Liver (tissue), 3 donors: ENCODE results near the gene MS4A8.

ENCODE experiments used
- EGR1 ChIP-seq, 2 donors: IDR thresholded peaks; 2 replicates each; pipeline ENCODE4 v1.6.1; 2016 to 2018; ENCODE audit warnings: antibody characterized with exemption in 2 of 2, low read depth in 2 of 2
- GABPA ChIP-seq, 2 donors: IDR thresholded peaks in 1 of 2; conservative IDR thresholded peaks in 1 of 2; 2 replicates each; pipeline ENCODE4 v1.6.1; 2016; ENCODE audit warnings: antibody characterized with exemption in 2 of 2, mild to moderate bottlenecking in 1 of 2, moderate library complexity in 1 of 2
- JUND ChIP-seq, 2 donors: IDR thresholded peaks; 2 replicates each; pipeline ENCODE4 v1.6.1; 2016; ENCODE audit warnings: antibody characterized with exemption in 2 of 2
- RAD21 ChIP-seq, 2 donors: IDR thresholded peaks; 2 replicates each; pipeline ENCODE4 v1.6.1; 2016; ENCODE audit warnings: antibody characterized with exemption in 2 of 2, mild to moderate bottlenecking in 2 of 2
- SP1 ChIP-seq: IDR thresholded peaks from 2 replicates; pipeline ENCODE4 v1.6.1; 2018; ENCODE audit warnings: antibody characterized with exemption, mild to moderate bottlenecking
- TAF1 ChIP-seq: conservative IDR thresholded peaks from 2 replicates; pipeline ENCODE4 v1.6.1; 2016; ENCODE audit warnings: antibody characterized with exemption, mild to moderate bottlenecking
- YY1 ChIP-seq: IDR thresholded peaks from 2 replicates; pipeline ENCODE4 v1.6.1; 2016; ENCODE audit warnings: antibody characterized with exemption, mild to moderate bottlenecking
- TF ChIP-seq, protein P1 (sequence below): fragments of 150-350 bp; IDR thresholded peaks from 2 replicates; pipeline ENCODE4 v1.5.1; 2017; ENCODE audit warnings: improper control_type of control experiment, low read depth, low read length; ENCODE audit not compliant: missing input control
- TF ChIP-seq, protein P2 (sequence below): IDR thresholded peaks from 2 replicates; pipeline ENCODE4 v1.6.1; 2016; ENCODE audit warnings: antibody characterized with exemption
- donor health status: healthy.
- donor health status: healthy.

DNA sequence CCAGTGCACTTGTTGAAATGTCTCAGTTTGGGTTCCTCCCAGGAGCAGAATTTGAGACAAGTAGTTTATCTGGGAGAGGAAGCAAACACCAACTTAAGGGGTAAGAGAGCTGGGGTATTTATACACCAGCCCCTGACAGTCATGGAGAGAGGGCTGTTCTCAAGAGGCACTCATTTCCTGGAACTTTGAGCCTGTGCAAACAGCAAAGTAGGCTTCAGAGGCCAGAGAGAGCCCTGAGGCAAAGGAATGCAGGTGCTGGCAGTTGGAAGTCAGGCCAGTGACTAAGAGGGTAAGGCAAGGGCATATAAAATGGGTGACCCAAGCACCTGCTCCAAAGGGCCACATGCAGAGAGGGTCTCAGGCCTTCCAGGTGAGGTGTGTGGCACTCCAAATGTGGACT is 41.2 kb downstream of the MS4A8 start:
- TF ChIP-seq GABPA (IDR thresholded peaks at IDR 0.05 in 1 of 2, conservative IDR thresholded peaks at IDR 0.05 in 1 of 2) (no peak), SP1 (no peak), EGR1 (IDR thresholded peaks at IDR 0.05; ENCODE audit: low read depth in 2 of 2) (no peak), RAD21 (IDR thresholded peaks at IDR 0.05) (no peak), TAF1 (no peak), YY1 (no peak), JUND (IDR thresholded peaks at IDR 0.05) (no peak)
- TF ChIP-seq, protein P1, sequence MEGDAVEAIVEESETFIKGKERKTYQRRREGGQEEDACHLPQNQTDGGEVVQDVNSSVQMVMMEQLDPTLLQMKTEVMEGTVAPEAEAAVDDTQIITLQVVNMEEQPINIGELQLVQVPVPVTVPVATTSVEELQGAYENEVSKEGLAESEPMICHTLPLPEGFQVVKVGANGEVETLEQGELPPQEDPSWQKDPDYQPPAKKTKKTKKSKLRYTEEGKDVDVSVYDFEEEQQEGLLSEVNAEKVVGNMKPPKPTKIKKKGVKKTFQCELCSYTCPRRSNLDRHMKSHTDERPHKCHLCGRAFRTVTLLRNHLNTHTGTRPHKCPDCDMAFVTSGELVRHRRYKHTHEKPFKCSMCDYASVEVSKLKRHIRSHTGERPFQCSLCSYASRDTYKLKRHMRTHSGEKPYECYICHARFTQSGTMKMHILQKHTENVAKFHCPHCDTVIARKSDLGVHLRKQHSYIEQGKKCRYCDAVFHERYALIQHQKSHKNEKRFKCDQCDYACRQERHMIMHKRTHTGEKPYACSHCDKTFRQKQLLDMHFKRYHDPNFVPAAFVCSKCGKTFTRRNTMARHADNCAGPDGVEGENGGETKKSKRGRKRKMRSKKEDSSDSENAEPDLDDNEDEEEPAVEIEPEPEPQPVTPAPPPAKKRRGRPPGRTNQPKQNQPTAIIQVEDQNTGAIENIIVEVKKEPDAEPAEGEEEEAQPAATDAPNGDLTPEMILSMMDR, result no peak
- TF ChIP-seq, protein P2, sequence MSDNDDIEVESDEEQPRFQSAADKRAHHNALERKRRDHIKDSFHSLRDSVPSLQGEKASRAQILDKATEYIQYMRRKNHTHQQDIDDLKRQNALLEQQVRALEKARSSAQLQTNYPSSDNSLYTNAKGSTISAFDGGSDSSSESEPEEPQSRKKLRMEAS, result no peak
